SJSA1 (cell line): ENCODE data around the gene HMGB1. TPM values are rescaled to one million over a fixed set of nuclear protein-coding genes. Genes with fewer than 3 reads are reported as not detected.

Source experiments
- DNase-seq, 2 experiments: peaks; one replicate each; pipeline ENCODE4 v3.0.0-alpha.2; 2015 to 2020; ENCODE audit warnings: low spot score in 2 of 2, low read depth in 1 of 2
- H3K27ac ChIP-seq: fragments of 250-450 bp; sonication (Bioruptor Pico); 2 replicates; pipeline ENCODE4 v1.5.1; 2020; ENCODE audit warnings: mild to moderate bottlenecking, moderate library complexity
- H3K27me3 ChIP-seq: fragments of 250-450 bp; sonication (Bioruptor Pico); replicated peaks from 2 replicates; pipeline ENCODE4 v1.5.1; 2020; ENCODE audit warnings: mild to moderate bottlenecking, moderate library complexity
- H3K36me3 ChIP-seq: fragments of 250-450 bp; sonication (Bioruptor Pico); 2 replicates; pipeline ENCODE4 v1.5.1; 2020; ENCODE audit warnings: mild to moderate bottlenecking
- H3K4me1 ChIP-seq: fragments of 250-450 bp; sonication (Bioruptor Pico); replicated peaks from 2 replicates; pipeline ENCODE4 v1.6.1; 2021; ENCODE audit warnings: mild to moderate bottlenecking
- H3K4me3 ChIP-seq: fragments of 250-450 bp; sonication (Bioruptor Pico); 2 replicates; pipeline ENCODE4 v1.5.1; 2020; ENCODE audit warnings: mild to moderate bottlenecking
- H3K9me3 ChIP-seq: fragments of 250-450 bp; sonication (Bioruptor Pico); replicated peaks from 2 replicates; pipeline ENCODE4 v1.5.1; 2020; ENCODE audit warnings: mild to moderate bottlenecking
- total RNA-seq: library from RNA; depleted of rRNA; stranded (reverse); fragments of >200 nt; shearing (Covaris generic); gene quantifications from 2 replicates; pipeline ENCODE4 v1.2.3, GENCODE V29; 2014; rRNA removed

Gene HMGB1
- total RNA-seq, 1 experiment from 2014 or later = 801 TPM

- no peaks in the 10 kb centered on the region for H3K9me3 ChIP-seq
- H3K27ac ChIP-seq = no peak overlapping the region
- H3K36me3 ChIP-seq = no peaks in the 10 kb centered on the region
- H3K27me3 ChIP-seq = no peaks in the 10 kb centered on the region
- DNase-seq = no peak
- no peak overlapping the region for H3K4me3 ChIP-seq
- H3K4me1 ChIP-seq = peaks cover 17% of the 10 kb centered on the region
Measured at GRCh38 chr13:30412346-30412745, 53.4 kb downstream of the HMGB1 start.

DNA sequence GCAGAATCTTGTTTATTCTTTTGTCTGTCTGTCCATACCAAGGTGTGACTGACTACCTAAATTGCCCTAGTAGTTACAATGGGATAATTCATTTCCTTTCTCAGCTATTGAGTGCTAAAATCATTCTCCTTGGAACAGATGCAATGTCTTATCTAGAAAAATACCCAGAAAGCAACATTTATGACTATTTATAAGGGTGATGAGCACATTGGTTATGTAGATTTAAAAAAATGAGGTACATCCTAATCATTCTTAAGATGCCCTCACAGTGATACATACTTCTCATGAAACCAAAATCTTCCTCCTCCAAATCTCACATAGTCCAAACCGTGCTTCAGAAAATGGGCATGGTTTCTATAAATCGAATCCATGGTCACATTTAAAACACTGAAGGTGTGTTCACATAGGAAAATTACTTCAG lies 55.0 kb downstream of the HMGB1 start:
- no peaks in the 10 kb centered on the region for H3K27me3 ChIP-seq
- no peak for DNase-seq

GRCh38 chr13:30409886-30410704 lies 55.6 kb downstream of the HMGB1 start:
- Histone ChIP-seq H3K9me3 (no peaks in the 10 kb centered on the region), H3K4me1 (peaks cover 17% of the 10 kb centered on the region), H3K36me3 (no peaks in the 10 kb centered on the region), H3K27me3 (no peaks in the 10 kb centered on the region), H3K4me3 (no peak overlapping the region), H3K27ac (no peak overlapping the region)
- DNase-seq = peak in 1 of 2 experiments; percentile 50

More for the DNA sequence above, 55.0 kb downstream of the HMGB1 start:
- no peak overlapping the region for H3K4me3 ChIP-seq
- no peaks in the 10 kb centered on the region for H3K36me3 ChIP-seq
- H3K9me3 ChIP-seq = no peaks in the 10 kb centered on the region
- H3K27ac ChIP-seq = no peak overlapping the region
- H3K4me1 ChIP-seq = peaks cover 17% of the 10 kb centered on the region

DNA sequence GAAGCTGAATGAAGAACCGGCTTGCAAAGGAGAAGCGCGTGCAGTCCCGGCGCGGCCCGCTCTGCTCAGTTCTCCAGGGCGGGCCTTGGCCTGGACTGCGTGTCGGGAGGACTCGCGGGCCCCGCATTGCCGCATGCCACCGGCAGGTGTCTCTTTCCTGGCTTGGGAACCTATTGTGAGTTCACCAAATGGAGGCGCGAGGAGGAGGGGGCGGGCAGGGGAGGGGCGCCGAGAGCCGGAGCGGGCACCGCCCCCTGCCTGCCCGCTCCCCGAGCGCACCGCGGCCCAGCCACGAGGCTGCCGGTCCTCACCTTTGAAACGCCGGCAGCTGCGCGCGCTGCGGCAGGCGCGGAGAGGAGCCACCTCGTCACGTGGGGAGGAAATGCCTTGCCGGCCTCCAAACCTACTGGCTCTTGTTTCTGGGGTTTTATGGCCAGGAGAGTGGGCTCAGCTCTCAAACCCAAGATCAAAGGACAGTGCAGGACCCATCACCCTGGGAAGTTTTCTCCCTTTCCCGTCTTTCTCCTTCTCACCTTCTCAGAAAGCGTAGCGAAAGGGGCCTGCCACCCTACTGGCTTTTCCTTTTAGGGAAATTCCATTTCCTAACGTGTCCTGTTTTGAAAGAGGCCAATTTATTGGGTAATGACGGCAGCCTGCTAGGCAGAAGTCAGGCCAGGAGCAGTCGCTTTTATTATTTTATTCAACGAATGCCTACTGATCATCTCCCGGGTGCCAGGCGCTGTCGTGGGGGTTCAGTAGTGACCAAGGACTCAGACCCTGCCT lies 57.2 kb downstream of the HMGB1 start:
- Histone ChIP-seq H3K27me3 (no peaks in the 10 kb centered on the region), H3K4me3 (no peak overlapping the region), H3K27ac (no peak overlapping the region), H3K4me1 (peaks cover 17% of the 10 kb centered on the region), H3K36me3 (no peaks in the 10 kb centered on the region), H3K9me3 (no peaks in the 10 kb centered on the region)
- DNase-seq = peak; percentile 67 to 89

DNA sequence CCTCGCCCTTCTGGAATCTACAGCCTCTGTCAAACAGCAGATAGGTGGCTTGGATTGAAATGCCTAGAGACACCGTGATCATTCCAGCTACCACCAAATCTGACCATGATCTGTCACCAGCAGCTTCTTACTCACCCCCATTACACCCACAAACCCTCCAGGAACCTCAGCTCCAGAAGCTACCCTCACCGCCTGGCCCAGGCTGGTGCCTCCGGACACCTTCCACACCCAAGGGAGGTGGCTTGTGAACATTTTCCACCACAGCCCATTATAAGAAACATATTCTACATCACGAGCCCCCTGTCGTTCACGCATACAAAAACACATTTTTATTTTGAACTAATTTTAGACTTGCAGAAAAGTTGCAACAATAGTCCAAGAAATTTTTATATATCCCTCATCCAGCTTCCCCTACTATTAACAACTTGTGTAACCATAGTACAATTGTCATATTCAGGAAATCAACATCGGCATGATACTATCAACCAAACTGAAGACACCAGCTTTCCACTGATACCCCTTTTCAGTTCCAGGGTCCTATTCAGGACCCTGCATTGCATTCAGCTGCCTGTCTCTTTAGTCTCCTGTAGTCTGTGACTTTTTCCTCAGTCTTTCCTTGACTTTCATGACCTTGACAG lies 58.8 kb downstream of the HMGB1 start:
- Histone ChIP-seq H3K4me3 (no peak overlapping the region), H3K9me3 (no peaks in the 10 kb centered on the region), H3K27me3 (no peaks in the 10 kb centered on the region), H3K27ac (no peak overlapping the region), H3K4me1 (peaks cover 17% of the 10 kb centered on the region), H3K36me3 (no peaks in the 10 kb centered on the region)
- DNase-seq = no peak

Other genes starting within 250 kb of the HMGB1 start
- 43.5 and 54.9 TPM in 2 replicates for gene KATNAL1, start 158.4 kb downstream of the HMGB1 start, total RNA-seq
- gene UBE2L5, start 43.4 kb downstream of the HMGB1 start, total RNA-seq = not detected in 2 replicates
- gene USPL1, start 152.0 kb upstream of the HMGB1 start, total RNA-seq = 8.0 and 16.3 TPM in 2 replicates